ENCODE results near the gene OPN4.
"Not testable (repeated sequence)": the region's sequence is repeated elsewhere in the genome, so short reads cannot be mapped to it uniquely, and the experiment has no call there.

DNA sequence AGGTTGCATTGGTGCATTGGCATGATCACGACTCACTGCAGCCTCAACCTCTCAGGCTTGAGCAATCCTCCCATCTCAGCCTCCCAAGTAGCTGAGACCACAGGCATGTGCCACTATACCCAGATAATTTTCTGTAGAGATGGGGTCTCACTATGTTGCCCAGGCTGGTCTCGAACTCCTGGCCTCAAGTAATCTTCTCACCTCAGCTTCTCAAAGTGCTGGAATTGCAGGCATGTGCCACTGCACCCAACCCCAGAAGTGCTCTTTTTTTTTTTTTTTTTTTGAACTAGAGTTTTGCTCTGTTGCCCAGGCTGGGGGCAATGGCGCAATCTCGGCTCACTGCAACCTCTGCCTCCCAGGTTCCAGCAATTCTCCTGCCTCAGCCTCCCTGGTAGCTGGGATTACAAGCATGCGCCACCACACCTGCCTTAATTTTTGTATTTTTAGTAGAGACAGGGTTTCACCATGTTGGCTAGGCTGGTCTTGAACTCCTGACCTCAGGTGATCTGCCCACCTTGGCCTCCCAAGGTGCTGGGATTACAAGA is 8.7 kb upstream of the OPN4 start:
- TF ChIP-seq, protein P1, sequence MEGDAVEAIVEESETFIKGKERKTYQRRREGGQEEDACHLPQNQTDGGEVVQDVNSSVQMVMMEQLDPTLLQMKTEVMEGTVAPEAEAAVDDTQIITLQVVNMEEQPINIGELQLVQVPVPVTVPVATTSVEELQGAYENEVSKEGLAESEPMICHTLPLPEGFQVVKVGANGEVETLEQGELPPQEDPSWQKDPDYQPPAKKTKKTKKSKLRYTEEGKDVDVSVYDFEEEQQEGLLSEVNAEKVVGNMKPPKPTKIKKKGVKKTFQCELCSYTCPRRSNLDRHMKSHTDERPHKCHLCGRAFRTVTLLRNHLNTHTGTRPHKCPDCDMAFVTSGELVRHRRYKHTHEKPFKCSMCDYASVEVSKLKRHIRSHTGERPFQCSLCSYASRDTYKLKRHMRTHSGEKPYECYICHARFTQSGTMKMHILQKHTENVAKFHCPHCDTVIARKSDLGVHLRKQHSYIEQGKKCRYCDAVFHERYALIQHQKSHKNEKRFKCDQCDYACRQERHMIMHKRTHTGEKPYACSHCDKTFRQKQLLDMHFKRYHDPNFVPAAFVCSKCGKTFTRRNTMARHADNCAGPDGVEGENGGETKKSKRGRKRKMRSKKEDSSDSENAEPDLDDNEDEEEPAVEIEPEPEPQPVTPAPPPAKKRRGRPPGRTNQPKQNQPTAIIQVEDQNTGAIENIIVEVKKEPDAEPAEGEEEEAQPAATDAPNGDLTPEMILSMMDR (IDR thresholded peaks at IDR 0.05; ENCODE audit: insufficient read depth, low read depth, low read length) = not testable (repeated sequence)
- TF ChIP-seq EZH2 (IDR thresholded peaks at IDR 0.05; ENCODE audit: insufficient read depth, low read length) = not testable (repeated sequence)

Measured in astrocyte (in vitro differentiated cells and primary cell).